C4-2B (cell line): Measurements from ENCODE around the gene HAGH.

ENCODE experiments used
- H3K27ac ChIP-seq: fragments of 450-650 bp; 2 replicates; pipeline ENCODE4 v1.5.1; 2017
- ZFX ChIP-seq: fragments of 450-650 bp; IDR thresholded peaks from 2 replicates; pipeline ENCODE4 v1.6.1; 2017
- TF ChIP-seq, protein P1 (sequence below): fragments of 450-650 bp; conservative IDR thresholded peaks from 2 replicates; pipeline ENCODE4 v1.5.1; 2017; ENCODE audit warnings: mild to moderate bottlenecking

HAGH gene

DNA sequence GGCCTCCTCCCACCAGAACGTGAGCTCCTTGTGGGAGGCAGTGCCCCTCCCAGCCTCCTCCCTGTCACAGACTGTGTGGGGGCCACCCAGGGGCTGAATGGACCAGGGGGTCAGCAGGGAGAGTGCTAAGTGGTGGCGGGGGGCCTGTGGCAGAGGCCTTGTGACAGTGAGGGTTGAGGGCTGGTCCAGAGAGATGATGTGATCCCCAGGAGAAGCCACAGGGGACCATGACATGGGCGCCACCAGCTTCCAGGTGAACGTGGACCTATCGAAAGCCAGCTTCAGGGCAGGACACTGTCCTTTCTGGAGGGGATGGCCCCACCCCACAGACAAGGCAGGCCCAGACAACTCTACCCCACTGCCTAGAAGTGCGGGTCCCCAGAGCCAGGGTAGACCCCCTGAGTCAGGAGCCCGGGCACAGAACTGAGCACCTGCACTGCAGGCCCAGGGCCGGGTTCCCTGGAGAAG, 47.4 kb downstream of the HAGH start:
- no peak overlapping the region for H3K27ac ChIP-seq
- no peak for TF ChIP-seq ZFX
- TF ChIP-seq, protein P1, sequence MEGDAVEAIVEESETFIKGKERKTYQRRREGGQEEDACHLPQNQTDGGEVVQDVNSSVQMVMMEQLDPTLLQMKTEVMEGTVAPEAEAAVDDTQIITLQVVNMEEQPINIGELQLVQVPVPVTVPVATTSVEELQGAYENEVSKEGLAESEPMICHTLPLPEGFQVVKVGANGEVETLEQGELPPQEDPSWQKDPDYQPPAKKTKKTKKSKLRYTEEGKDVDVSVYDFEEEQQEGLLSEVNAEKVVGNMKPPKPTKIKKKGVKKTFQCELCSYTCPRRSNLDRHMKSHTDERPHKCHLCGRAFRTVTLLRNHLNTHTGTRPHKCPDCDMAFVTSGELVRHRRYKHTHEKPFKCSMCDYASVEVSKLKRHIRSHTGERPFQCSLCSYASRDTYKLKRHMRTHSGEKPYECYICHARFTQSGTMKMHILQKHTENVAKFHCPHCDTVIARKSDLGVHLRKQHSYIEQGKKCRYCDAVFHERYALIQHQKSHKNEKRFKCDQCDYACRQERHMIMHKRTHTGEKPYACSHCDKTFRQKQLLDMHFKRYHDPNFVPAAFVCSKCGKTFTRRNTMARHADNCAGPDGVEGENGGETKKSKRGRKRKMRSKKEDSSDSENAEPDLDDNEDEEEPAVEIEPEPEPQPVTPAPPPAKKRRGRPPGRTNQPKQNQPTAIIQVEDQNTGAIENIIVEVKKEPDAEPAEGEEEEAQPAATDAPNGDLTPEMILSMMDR = no peak

GRCh38 chr16:1778200-1779179, 48.1 kb downstream of the HAGH start:
- TF ChIP-seq ZFX = no peak
- TF ChIP-seq, protein P1 = no peak

DNA sequence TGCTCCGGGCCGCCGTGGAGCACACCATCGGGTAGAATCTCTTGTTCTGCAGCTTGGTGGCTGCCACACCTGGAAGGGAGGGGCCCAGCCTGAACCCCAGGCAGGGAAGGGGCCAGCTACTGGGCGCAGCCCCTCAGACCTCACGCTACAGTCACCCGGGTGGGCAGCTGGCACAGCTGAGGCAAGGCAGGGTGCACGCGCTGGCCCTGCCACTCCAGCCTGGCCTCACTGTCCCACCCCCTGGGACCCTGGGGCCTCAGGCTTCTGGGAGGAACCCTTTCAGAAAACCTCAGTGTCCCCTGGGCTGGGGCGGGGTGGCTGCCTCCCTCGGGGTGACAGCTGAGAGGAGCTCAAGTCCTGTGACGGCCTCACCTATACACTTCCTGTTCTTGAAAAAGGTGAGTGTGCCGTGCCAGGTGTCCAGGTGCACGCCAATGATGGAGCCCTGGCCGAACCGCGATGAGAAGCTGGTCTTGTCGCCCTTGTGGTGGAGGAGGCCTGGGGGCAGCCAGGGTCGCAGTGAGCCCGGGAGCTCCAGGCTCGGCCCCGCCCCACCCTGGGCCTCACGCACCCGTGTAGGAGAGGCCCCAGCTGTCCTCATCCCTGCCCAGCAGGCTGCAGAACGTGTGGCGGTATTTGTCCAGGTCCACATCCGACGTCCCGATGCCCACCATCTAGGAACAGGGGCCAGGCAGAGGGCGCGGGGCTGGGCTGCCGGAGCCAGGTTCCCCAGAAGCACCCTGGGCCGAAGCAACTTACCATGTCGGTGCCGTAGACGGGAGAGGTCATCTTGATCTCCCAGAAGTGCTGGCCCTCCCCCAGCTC, 49.0 kb downstream of the HAGH start:
- no peak overlapping the region for H3K27ac ChIP-seq
- TF ChIP-seq ZFX = no peak
- TF ChIP-seq, protein P1 = no peak

More at GRCh38 chr16:1778200-1779179, 48.1 kb downstream of the HAGH start:
- H3K27ac ChIP-seq = no peak overlapping the region

GRCh38 chr16:1776991-1777374, 49.6 kb downstream of the HAGH start:
- TF ChIP-seq, protein P1 = no peak
- no peak for TF ChIP-seq ZFX
- no peak overlapping the region for H3K27ac ChIP-seq

GRCh38 chr16:1776672-1776955, 50.0 kb downstream of the HAGH start:
- no peak overlapping the region for H3K27ac ChIP-seq
- TF ChIP-seq, protein P1 = no peak
- TF ChIP-seq ZFX = no peak

DNA sequence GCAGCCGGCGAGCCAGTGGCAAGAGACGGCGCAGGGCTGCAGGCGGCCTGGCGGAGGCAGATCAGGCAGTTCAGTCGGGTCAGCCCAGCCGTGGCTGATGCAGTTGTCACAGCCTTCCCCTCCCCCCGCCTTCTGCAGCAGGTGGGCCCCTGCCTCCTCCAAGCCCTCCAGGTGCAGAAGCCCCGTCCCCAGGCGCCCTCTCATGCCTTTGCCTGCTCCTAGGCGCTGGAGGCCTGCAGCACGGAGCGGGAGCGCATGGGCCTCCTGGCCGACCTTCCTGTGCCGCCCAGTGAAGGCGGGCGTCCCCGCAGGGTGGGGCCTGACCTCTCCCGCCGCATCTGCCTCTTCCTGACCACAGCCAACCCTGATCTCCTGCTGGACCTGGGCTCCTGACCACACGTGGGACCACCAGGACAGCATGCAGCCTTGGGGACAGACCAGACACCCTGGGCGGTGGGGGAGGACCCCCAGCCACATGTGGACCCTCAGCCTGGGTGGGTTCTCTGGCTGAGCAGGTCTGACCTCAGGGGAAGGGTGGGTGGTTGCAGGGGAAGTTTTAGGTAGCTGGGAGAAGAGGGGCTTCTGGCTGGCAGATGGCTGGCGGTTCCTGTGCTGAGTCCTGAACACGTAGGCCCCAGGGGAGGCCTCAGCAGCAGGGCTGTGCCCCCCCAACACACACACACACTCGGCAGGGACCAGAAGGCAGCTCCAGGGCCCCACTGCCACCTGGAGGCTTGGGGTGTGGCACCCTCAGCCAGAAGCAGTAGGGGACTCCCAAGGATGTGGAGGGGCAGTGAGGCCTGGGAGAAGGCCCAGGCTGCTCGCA, 50.6 kb downstream of the HAGH start:
- H3K27ac ChIP-seq = no peak overlapping the region
- TF ChIP-seq ZFX = no peak
- TF ChIP-seq, protein P1 = no peak
